ENCODE data around the gene ATXN1.
A peak's percentile ranks its signal among the peaks of the same experiment; 100 is the strongest.

Gene ATXN1

GRCh38 chr6:16343593-16343992, 417.7 kb downstream of the ATXN1 start:
- no peak for DNase-seq (ENCODE audit: low read depth)
- TF ChIP-seq CTCF (IDR thresholded peaks at IDR 0.05; ENCODE audit: low read depth, low read length, missing control alignments) = no peak

GRCh38 chr6:16339265-16339587, 422.0 kb downstream of the ATXN1 start:
- no peak overlapping the region for H3K4me3 ChIP-seq (ENCODE audit: low read depth, low read length)
- no peak for DNase-seq (ENCODE audit: low read depth)
- no peak for TF ChIP-seq CTCF (IDR thresholded peaks at IDR 0.05; ENCODE audit: low read depth, low read length, missing control alignments)

More at GRCh38 chr6:16343593-16343992, 417.7 kb downstream of the ATXN1 start:
- H3K4me3 ChIP-seq (ENCODE audit: low read depth, low read length) = no peak overlapping the region

GRCh38 chr6:16338577-16339264, 422.5 kb downstream of the ATXN1 start:
- no peak overlapping the region for H3K4me3 ChIP-seq (ENCODE audit: low read depth, low read length)
- peak; percentile 29 for TF ChIP-seq CTCF (IDR thresholded peaks at IDR 0.05; ENCODE audit: low read depth, low read length, missing control alignments)
- DNase-seq (ENCODE audit: low read depth) = no peak

GRCh38 chr6:16337295-16337975, 423.8 kb downstream of the ATXN1 start:
- DNase-seq (ENCODE audit: low read depth) = no peak
- no peak for TF ChIP-seq CTCF (IDR thresholded peaks at IDR 0.05; ENCODE audit: low read depth, low read length, missing control alignments)
- H3K4me3 ChIP-seq (ENCODE audit: low read depth, low read length) = no peak overlapping the region

GRCh38 chr6:16336911-16337294, 424.4 kb downstream of the ATXN1 start:
- H3K4me3 ChIP-seq (ENCODE audit: low read depth, low read length) = no peak overlapping the region
- no peak for TF ChIP-seq CTCF (IDR thresholded peaks at IDR 0.05; ENCODE audit: low read depth, low read length, missing control alignments)
- DNase-seq (ENCODE audit: low read depth) = no peak

GRCh38 chr6:16336056-16336818, 425.0 kb downstream of the ATXN1 start:
- peak; percentile 35 for TF ChIP-seq CTCF (IDR thresholded peaks at IDR 0.05; ENCODE audit: low read depth, low read length, missing control alignments)
- no peak overlapping the region for H3K4me3 ChIP-seq (ENCODE audit: low read depth, low read length)
- DNase-seq (ENCODE audit: low read depth) = no peak
